ENCODE results near the gene HEBP2.
"Not testable (repeated sequence)": the region's sequence is repeated elsewhere in the genome, so short reads cannot be mapped to it uniquely, and the experiment has no call there.

HEBP2 gene

GRCh38 chr6:138417493-138418117 lies 13.6 kb downstream of the HEBP2 start:
- Histone ChIP-seq H3K4me1 (ENCODE audit: insufficient read depth, low read length) (no peaks in the 10 kb centered on the region), H3K9me3 (ENCODE audit: low read length) (no peaks in the 10 kb centered on the region), H3K9ac (ENCODE audit: low read length) (no peak overlapping the region), H3K4me3 (ENCODE audit: low read depth in 1 of 2, low read length in 2 of 2) (no peak overlapping the region), H3K27me3 (ENCODE audit: control insufficient read depth in 1 of 2, insufficient read depth in 2 of 2, low read length in 2 of 2) (no peaks in the 10 kb centered on the region), H3K36me3 (ENCODE audit: insufficient read depth, low read length) (peaks cover 27% of the 10 kb centered on the region), H3K27ac (ENCODE audit: low read depth, low read length) (no peak overlapping the region)

- Histone ChIP-seq H3K36me3 (ENCODE audit: insufficient read depth, low read length) (peaks cover 25% of the 10 kb centered on the region), H3K9ac (ENCODE audit: low read length) (no peak overlapping the region), H3K9me3 (ENCODE audit: low read length) (no peaks in the 10 kb centered on the region), H3K4me3 (ENCODE audit: low read depth in 1 of 2, low read length in 2 of 2) (no peak overlapping the region), H3K27me3 (ENCODE audit: control insufficient read depth in 1 of 2, insufficient read depth in 2 of 2, low read length in 2 of 2) (no peaks in the 10 kb centered on the region), H3K27ac (ENCODE audit: low read depth, low read length) (no peak overlapping the region), H3K4me1 (ENCODE audit: insufficient read depth, low read length) (no peaks in the 10 kb centered on the region)
Observed at GRCh38 chr6:138418118-138418742, 14.2 kb downstream of the HEBP2 start.

- no peak overlapping the region for H3K9ac ChIP-seq (ENCODE audit: low read length)
- no peak overlapping the region for H3K4me3 ChIP-seq (ENCODE audit: low read depth in 1 of 2, low read length in 2 of 2)
- no peaks in the 10 kb centered on the region for H3K9me3 ChIP-seq (ENCODE audit: low read length)
- no peak overlapping the region for H3K27ac ChIP-seq (ENCODE audit: low read depth, low read length)
- H3K4me1 ChIP-seq (ENCODE audit: insufficient read depth, low read length): no peaks in the 10 kb centered on the region
- H3K36me3 ChIP-seq (ENCODE audit: insufficient read depth, low read length): peaks cover 11% of the 10 kb centered on the region
- H3K27me3 ChIP-seq (ENCODE audit: control insufficient read depth in 1 of 2, insufficient read depth in 2 of 2, low read length in 2 of 2): no peaks in the 10 kb centered on the region
Observed at GRCh38 chr6:138419766-138420165, 15.7 kb downstream of the HEBP2 start.

- Histone ChIP-seq H3K4me3 (ENCODE audit: low read depth in 1 of 2, low read length in 2 of 2) (no peak overlapping the region), H3K36me3 (ENCODE audit: insufficient read depth, low read length) (peaks cover 11% of the 10 kb centered on the region), H3K9ac (ENCODE audit: low read length) (no peak overlapping the region)
Observed at GRCh38 chr6:138420356-138420755, 16.3 kb downstream of the HEBP2 start.

GRCh38 chr6:138421089-138421488 lies 17.1 kb downstream of the HEBP2 start:
- Histone ChIP-seq H3K4me3 (ENCODE audit: low read depth in 1 of 2, low read length in 2 of 2) (no peak overlapping the region), H3K9me3 (ENCODE audit: low read length) (no peaks in the 10 kb centered on the region), H3K4me1 (ENCODE audit: insufficient read depth, low read length) (no peaks in the 10 kb centered on the region), H3K27ac (ENCODE audit: low read depth, low read length) (no peak overlapping the region), H3K27me3 (ENCODE audit: control insufficient read depth in 1 of 2, insufficient read depth in 2 of 2, low read length in 2 of 2) (no peaks in the 10 kb centered on the region), H3K36me3 (ENCODE audit: insufficient read depth, low read length) (peaks cover 11% of the 10 kb centered on the region), H3K9ac (ENCODE audit: low read length) (no peak overlapping the region)

More at GRCh38 chr6:138420356-138420755, 16.3 kb downstream of the HEBP2 start:
- Histone ChIP-seq H3K4me1 (ENCODE audit: insufficient read depth, low read length) (no peaks in the 10 kb centered on the region), H3K9me3 (ENCODE audit: low read length) (no peaks in the 10 kb centered on the region), H3K27ac (ENCODE audit: low read depth, low read length) (no peak overlapping the region), H3K27me3 (ENCODE audit: control insufficient read depth in 1 of 2, insufficient read depth in 2 of 2, low read length in 2 of 2) (no peaks in the 10 kb centered on the region)

GRCh38 chr6:138421608-138422007 lies 17.6 kb downstream of the HEBP2 start:
- Histone ChIP-seq H3K36me3 (ENCODE audit: insufficient read depth, low read length) (peaks cover 11% of the 10 kb centered on the region), H3K9me3 (ENCODE audit: low read length) (no peaks in the 10 kb centered on the region), H3K27ac (ENCODE audit: low read depth, low read length) (no peak overlapping the region), H3K27me3 (ENCODE audit: control insufficient read depth in 1 of 2, insufficient read depth in 2 of 2, low read length in 2 of 2) (no peaks in the 10 kb centered on the region), H3K9ac (ENCODE audit: low read length) (no peak overlapping the region), H3K4me3 (ENCODE audit: low read depth in 1 of 2, low read length in 2 of 2) (no peak overlapping the region), H3K4me1 (ENCODE audit: insufficient read depth, low read length) (no peaks in the 10 kb centered on the region)

- H3K9ac ChIP-seq (ENCODE audit: low read length): no peak overlapping the region
- H3K27me3 ChIP-seq (ENCODE audit: control insufficient read depth in 1 of 2, insufficient read depth in 2 of 2, low read length in 2 of 2): no peaks in the 10 kb centered on the region
- H3K36me3 ChIP-seq (ENCODE audit: insufficient read depth, low read length): peaks cover 3% of the 10 kb centered on the region
- no peaks in the 10 kb centered on the region for H3K4me1 ChIP-seq (ENCODE audit: insufficient read depth, low read length)
- H3K4me3 ChIP-seq (ENCODE audit: low read depth in 1 of 2, low read length in 2 of 2): no peak overlapping the region
- no peaks in the 10 kb centered on the region for H3K9me3 ChIP-seq (ENCODE audit: low read length)
- H3K27ac ChIP-seq (ENCODE audit: low read depth, low read length): no peak overlapping the region
Observed at GRCh38 chr6:138422861-138423260, 18.8 kb downstream of the HEBP2 start.

GRCh38 chr6:138424004-138424904 lies 20.2 kb downstream of the HEBP2 start:
- Histone ChIP-seq H3K27ac (ENCODE audit: low read depth, low read length) (no peak overlapping the region), H3K9ac (ENCODE audit: low read length) (no peak overlapping the region), H3K36me3 (ENCODE audit: insufficient read depth, low read length) (no peaks in the 10 kb centered on the region), H3K27me3 (ENCODE audit: control insufficient read depth in 1 of 2, insufficient read depth in 2 of 2, low read length in 2 of 2) (no peaks in the 10 kb centered on the region), H3K4me1 (ENCODE audit: insufficient read depth, low read length) (peaks cover 1% of the 10 kb centered on the region), H3K9me3 (ENCODE audit: low read length) (no peaks in the 10 kb centered on the region), H3K4me3 (ENCODE audit: low read depth in 1 of 2, low read length in 2 of 2) (no peak overlapping the region)

GRCh38 chr6:138425256-138425655 lies 21.2 kb downstream of the HEBP2 start:
- not testable (repeated sequence) for H3K4me1 ChIP-seq (ENCODE audit: insufficient read depth, low read length); H3K9ac ChIP-seq (ENCODE audit: low read length); H3K36me3 ChIP-seq (ENCODE audit: insufficient read depth, low read length); H3K27me3 ChIP-seq (ENCODE audit: control insufficient read depth in 1 of 2, insufficient read depth in 2 of 2, low read length in 2 of 2); H3K9me3 ChIP-seq (ENCODE audit: low read length); H3K4me3 ChIP-seq (ENCODE audit: low read depth in 1 of 2, low read length in 2 of 2); H3K27ac ChIP-seq (ENCODE audit: low read depth, low read length)

GRCh38 chr6:138426500-138427123 lies 22.6 kb downstream of the HEBP2 start:
- Histone ChIP-seq H3K27me3 (ENCODE audit: control insufficient read depth in 1 of 2, insufficient read depth in 2 of 2, low read length in 2 of 2) (no peaks in the 10 kb centered on the region), H3K9me3 (ENCODE audit: low read length) (no peaks in the 10 kb centered on the region), H3K4me1 (ENCODE audit: insufficient read depth, low read length) (peaks cover 10% of the 10 kb centered on the region), H3K27ac (ENCODE audit: low read depth, low read length) (no peak overlapping the region), H3K4me3 (ENCODE audit: low read depth in 1 of 2, low read length in 2 of 2) (no peak overlapping the region), H3K36me3 (ENCODE audit: insufficient read depth, low read length) (no peaks in the 10 kb centered on the region), H3K9ac (ENCODE audit: low read length) (no peak overlapping the region)

GRCh38 chr6:138427701-138428100 lies 23.7 kb downstream of the HEBP2 start:
- H3K9ac ChIP-seq (ENCODE audit: low read length): no peak overlapping the region
- no peak overlapping the region for H3K4me3 ChIP-seq (ENCODE audit: low read depth in 1 of 2, low read length in 2 of 2)
- H3K36me3 ChIP-seq (ENCODE audit: insufficient read depth, low read length): no peaks in the 10 kb centered on the region
- H3K27ac ChIP-seq (ENCODE audit: low read depth, low read length): no peak overlapping the region
- no peaks in the 10 kb centered on the region for H3K9me3 ChIP-seq (ENCODE audit: low read length)
- no peaks in the 10 kb centered on the region for H3K27me3 ChIP-seq (ENCODE audit: control insufficient read depth in 1 of 2, insufficient read depth in 2 of 2, low read length in 2 of 2)
- H3K4me1 ChIP-seq (ENCODE audit: insufficient read depth, low read length): peaks cover 10% of the 10 kb centered on the region
